ENCODE data around the gene CASTOR1.

CASTOR1 gene

DNA sequence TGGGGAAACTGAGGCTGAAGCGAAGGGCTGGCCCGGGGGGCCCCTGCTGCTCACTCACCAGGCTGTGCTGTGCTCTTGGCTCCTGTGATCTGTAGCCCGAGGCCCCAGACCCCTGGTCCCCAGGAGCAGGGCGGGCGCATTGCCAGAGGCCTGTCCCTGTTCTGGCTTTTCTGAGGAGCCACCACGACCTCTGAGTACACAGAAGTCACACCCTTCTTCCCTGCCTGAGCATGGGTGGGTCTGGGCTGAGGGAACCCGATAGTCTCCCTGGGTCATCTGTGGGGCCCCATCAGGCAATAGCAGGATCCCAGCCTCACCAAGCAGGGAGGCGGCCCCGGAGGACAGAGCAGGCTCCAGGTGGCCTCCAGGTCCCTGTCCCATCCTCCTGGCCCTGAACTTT lies 5.1 kb downstream of the CASTOR1 start:
- DNase-seq: no peak

DNA sequence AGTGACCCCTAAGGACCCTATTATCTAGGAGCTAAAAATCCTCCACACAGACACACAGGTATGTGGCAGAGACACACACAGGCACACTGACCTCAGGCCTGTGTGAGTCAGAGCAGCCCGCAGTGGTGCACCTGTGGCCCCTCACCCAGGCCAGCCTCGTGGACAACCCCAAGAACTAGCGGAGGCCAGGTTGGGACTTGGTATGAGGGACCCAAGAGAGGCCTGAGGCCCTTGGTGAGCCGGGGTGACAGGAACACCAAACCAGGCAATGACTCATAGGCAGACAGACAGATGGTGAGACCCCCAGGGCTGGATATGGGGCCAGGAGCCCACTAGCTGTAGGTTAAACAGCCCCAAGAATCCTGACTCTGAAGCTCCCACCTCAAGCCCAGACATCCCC lies 6.0 kb downstream of the CASTOR1 start:
- DNase-seq: no peak

DNA sequence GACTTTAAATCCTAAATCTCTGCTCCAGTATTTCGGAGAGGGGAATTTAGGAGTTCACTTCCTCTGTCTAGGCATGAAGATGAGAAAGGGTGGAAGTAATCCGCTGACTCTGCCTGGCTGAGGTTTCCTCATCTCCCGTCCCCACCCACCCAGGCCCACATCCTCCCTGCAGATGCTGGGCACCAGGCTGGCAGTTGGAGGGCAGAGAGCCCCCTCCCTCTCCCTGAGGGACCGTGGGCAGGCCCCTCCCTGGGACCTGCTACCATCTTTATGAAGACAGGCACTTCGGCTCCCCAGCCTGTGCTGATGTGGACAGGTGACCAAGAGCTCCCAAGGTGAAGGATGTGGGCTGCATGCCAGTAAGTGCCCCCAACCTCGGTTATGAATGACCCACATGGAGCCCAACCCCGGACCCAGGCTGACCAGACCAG lies 6.7 kb downstream of the CASTOR1 start:
- DNase-seq: no peak

DNA sequence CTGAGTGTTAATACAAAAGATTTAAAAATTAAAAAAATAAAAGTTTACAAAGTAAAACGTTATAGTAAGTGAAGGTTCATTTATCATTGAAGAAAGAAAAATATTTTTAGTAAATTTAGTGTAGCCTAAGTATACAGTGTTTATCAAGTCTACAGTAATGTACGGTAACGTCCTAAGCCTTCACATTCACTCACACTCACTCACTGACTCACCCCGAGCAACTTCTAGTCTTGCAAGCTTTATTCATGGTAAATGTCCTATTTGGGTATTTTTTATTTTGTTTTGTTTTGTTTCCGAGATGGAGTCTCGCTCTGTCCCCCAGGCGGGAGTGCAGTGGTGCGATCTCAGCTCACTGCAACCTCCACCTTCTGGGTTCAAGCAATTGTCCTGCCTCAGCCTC lies 8.8 kb downstream of the CASTOR1 start:
- DNase-seq: no peak

DNA sequence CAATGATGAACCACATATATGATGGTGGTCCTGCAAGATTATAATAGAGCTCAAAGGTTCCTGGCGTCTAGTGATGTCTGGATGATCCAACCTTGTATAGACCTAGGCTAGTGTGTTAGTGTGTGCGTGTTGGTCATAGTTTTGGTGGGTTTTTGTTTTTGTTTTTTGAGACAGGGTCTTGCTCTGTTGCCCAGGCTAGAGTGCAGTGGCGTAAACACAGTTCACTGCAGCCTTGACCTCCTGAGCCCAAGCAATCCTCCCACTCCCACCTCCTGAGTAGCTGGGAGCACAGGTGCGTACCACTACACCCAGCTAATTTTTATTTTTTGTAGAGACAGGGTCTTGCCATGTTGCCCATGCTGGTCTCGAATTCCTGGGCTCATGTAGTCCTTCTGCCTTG lies 9.4 kb downstream of the CASTOR1 start:
- DNase-seq: no peak

DNA sequence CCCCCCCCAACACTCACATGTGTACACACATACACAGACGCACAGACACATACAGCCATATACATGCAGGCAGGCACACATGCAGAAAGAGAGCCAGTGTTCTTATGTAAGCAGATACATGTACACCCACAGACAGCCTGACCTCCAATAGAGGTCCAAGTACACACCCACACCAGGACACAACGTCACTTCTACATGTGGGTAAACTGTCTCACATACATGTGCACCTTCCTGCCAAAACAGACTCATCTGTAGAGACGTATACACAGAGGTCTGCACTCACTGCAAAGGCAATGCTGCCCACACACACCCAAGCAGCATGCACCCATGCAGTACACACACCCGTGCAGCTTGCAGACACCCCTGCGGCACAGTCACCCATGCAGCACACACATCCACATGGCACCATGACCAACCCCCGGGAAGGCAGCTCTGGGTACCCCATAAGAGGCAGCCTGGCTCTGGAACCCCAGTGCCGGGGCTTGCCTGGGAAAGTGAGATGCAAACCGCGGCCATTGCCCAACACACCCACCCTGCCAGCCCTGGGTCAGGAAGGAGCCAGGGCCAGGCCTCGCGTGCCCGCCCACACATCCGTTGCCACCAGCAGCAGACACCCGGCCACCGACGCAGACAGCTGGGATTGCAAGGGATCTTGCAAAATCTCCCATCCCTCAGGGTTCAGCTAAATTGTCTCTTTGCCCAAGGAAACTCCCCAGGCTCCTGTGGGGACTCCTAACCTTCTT lies 10.1 kb downstream of the CASTOR1 start:
- no peak for DNase-seq

DNA sequence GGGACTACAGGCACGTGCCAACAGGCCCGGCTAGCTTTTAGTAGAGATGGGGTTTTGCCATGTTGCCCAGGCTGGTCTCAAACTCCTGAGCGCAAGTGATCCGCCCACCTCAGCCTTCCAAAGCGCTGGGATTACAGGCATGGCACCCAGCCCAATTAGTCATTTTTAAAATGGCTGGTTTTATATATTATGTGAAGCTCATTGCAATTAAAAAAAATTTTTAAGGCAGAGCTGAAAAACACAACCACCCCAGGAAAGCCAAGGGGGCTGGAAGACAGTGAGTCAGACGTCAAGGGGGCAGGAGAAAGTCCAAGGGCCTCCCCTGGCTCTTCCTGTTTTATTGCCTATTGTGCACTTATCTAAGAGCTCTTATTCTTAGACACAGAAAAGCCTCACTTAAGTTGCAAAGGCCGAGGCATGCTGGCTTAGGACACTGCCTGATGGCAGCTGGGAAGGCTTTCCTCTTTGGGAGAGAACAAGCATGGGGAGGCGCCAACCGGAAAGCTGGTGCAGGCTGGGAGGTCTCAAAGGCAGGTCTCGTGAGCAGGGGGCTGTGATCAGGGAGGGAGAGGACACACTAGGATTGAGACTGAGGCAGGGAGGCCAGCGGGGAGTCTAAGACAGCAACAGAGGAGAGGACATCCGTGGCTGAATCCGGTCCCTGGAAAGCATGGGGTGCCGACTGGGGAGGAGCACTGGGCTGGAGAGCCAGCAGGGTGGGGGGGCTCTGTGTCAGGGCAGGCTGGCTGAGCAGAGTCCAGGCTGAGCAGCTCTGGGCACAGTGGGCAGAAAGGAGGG lies 11.6 kb downstream of the CASTOR1 start:
- DNase-seq: peak; percentile 60

DNA sequence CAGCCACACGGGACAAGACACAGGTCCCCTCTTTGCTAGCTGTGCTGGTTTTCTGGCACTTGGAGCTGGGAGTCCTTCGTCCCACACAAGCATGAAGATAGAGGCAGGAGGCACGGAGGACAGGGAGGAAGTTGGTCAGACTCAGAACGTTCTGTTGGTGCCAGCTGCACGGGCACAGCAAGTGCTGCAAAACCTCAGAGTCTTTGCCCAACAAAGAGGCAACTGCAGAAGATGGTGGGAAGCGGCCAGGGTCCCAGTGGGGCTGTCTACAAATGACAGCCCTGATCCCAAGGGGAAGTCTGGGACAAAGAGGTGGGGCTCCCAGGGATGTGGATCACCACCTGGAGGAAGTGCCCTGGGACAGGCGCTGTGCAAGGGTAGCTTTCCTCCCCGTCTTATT lies 13.3 kb downstream of the CASTOR1 start:
- no peak for DNase-seq

DNA sequence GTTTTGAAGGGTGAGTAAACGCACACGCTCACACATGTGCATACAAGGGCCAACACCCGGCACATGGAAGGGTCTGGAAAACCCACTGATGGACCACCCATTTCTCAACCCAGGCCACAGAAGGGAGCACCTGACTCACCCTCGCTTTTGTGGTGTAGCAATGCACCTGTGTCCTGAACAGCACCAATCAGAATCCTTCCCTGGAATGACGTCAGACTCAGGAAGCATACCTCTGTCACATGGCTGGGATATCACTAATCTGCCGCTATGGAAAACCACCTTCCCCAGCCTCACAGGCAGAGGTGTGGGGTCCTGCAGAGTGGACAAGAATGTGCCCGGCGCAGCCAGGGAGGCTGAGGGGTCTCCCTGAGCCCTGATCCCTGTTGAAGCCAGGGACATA lies 13.7 kb downstream of the CASTOR1 start:
- no peak for DNase-seq

DNA sequence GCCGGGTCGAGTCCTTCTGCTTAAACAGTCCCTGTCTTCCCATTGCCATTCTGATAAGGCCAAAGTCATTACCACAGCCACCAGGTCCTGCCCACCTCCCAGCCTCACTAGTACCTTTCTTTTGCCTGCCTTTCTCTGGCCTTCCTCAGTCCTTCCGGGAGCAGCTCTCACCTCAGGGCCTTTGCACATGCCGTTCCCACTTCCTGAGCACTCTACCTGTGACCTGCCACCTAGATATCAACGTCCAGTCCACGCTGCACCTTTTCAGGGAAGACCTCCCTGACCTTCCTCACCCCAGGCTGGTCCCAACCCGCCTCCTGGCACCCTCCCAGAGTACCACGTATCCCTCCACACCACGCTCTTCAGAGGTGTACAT lies 14.9 kb downstream of the CASTOR1 start:
- DNase-seq: no peak

DNA sequence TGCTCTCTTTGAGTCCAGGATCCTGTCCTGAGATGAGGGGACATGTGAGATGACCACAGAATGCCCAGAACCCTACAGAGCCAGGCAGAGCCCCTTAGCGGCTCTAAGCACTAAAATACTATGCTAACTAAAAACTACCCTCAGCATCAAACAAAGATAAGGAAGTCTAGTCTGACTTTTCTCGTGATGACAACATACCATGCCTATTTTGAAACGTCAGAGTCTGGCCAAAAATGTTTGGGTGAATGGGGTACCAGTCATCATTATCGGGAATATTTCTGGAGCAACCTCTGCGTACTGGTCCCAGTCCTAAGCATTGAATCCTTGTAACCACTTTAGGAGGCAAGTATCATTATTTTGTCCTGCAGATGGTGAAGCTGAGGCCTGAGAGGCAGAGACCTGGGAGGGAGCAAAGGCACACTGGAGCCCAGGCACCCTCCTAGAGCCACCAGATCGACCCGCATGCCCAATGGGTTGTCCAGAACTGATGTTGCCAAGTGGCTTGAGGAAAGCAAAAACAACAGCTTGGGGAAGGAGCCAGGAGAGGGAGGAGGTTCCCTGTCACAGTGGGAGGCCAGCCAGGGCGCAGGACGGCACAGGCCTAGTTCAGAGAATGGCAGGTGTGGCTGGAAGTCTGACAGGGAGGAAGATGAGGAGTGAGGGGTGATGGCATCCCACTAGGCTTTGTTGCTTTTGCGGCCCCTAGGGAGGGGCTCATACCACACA lies 15.4 kb downstream of the CASTOR1 start:
- DNase-seq: no peak

DNA sequence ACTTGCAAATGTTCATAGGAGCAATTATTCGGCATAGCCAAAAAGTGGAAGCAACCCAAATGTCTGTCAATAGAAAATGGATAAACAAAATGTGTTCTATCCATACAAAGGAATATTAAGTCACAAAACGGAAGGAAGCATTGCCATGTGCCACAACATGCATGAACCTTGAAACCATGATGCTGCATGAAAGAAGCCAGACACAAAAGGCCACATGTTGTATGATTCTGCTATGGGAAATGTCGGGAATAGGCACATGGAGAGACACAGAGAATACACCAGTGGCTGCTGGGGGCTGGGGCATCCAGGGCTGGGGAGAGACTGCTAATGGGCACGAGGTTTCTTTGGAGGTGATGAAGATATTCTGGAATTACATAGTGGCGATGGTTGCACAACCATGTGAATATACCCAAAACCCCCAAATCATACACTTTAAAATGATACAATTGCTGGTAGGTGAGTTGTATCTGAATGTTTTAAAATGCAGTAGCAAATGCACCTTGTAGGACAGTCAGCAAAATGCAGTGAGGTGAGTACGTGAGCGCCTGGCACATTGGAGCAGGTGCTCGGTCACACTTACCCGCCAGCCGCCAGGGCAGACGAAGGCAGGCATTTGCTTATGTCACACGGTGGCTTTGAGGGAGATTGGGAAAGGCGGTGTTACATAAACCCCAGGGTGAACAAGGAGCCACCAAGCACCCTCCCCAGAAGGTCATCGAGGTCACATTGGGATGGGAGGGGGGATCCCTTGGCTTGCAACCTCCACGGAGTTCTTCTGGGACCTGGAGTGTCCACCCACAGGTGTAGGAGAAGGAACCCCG lies 16.3 kb downstream of the CASTOR1 start:
- no peak for DNase-seq

DNA sequence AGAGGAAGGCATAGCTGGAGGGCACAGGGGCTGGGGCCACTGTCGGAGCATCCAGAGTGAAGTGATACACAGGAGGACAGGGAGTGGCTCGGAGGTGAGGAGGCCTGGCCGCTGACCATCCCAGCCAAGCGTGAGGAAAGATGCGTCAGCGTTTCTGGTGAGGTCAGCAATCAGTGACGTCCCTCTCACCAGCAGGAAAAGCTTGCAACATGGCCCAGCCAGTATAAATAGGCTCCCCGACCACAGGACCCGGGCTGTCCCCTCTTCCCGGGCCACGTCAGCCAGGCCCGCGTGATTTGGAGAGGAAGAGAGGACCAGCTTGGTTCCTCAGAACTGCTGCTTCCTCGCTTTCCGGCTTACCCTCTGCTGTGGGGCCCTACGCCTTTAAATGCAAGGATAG lies 18.5 kb downstream of the CASTOR1 start:
- no peak for DNase-seq

DNA sequence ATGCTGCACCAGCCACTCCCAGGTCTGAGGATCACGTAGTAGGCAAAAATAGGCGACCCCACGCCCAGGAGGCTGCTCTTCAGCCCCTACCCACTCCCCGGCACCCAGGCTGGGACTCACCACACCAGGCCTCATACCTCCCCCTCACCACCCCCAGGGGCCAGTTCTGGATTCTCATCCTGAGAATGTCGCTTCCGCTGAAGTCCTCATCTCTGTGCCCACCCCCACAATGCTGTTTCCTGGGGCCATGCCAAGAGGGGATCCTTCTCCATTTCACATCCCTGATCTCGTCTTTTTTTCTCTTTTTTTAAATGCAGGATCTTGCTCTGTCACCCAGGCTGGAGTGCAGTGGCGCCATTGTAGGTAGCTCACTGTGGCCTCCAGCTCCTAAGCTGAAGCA lies 21.0 kb downstream of the CASTOR1 start:
- no peak for DNase-seq

DNA sequence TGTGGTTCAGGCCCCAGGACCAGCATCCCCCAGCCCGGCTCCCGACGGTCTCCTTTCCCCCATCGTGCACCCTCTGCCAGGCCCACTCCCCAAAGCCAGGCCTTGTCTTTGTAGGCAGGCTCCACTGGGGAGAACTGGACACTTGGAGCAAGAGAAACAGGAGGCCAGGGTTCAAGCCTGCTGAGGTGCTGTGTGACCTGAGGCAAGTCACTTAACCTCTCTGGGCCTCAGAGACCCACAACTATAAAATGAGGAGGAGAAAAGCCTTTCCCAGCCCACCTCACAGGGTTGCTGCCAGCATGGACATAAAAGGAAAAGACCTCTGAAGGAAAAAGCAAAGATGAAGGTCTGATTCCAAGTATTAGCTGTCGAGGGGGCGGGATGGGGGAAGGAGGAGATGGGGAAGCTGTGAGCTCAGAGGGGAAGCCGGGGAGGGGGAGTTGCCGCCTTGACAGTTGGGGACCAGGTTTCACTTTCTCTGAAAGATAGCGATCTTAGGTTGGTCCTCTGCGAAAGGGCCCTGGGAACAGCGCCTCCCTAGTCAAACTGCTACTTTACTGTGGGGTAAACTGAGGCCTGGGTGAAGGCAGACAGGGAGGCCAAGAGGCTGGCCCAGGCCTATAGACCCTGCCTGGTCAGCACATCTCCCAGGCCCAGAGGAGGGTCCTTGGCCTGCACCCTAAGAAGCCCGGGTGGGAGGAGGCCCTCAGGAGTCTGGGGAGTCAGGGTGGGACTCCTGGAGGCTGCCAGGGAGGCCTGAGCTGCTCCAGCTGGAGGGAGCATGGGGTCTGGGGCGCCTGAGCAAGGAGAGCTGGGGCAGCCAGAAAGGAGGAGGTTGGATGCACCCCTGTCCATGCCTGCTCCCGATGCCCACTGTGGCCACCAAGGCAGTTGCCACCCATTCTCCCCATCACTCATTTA lies 21.7 kb downstream of the CASTOR1 start:
- DNase-seq: no peak

DNA sequence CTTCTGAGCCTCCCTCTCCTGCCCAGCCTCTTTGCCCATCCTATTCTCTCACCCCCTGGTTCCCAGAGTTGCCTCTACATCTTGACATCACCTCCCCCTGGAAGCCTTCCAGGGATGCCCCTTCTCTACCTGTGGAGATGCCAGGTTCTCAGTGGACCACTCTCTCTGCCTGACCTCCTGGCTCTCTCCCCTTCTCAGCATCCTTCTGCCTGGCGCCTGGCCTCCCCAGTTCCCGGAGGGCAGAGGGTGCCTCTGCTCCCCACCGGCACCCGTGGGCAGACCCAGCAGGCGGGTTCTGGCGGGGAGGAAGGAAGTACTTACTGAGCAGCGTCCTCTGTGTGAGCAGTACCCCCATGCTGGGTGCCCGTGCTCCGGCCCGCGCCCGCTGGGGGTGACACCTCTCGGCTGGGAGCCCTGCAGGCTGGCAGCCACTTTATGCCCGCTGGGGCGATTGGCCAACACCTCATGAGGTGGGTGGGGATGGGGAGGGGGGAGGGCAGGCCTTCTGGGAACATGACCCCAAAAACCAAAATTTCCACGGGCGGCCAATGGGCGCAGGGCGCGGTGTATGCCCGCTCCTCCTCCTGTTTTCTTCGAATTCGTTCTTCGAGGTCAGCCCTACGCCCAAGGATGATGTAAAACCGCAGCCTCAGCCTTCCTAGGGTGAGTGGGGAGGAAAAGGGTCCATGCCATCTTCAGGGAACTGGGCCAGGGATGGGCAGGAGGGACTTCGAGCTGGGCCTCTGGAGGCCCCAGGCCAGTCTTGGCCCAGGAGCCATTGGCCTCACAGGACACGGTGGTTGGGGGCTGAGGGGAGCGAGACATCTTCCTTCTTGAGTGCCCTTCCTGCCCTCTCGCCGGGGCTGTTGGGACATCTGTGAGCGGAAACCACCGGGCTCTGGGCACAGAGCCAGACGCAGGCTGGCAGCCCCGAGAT lies 22.6 kb downstream of the CASTOR1 start, which contains the start of gene OSM:
Gene OSM (minus strand): TSS at position 407 of the 937 bp plus-strand sequence. CDS start 52 bp downstream, at position 355.
- DNase-seq: no peak

DNA sequence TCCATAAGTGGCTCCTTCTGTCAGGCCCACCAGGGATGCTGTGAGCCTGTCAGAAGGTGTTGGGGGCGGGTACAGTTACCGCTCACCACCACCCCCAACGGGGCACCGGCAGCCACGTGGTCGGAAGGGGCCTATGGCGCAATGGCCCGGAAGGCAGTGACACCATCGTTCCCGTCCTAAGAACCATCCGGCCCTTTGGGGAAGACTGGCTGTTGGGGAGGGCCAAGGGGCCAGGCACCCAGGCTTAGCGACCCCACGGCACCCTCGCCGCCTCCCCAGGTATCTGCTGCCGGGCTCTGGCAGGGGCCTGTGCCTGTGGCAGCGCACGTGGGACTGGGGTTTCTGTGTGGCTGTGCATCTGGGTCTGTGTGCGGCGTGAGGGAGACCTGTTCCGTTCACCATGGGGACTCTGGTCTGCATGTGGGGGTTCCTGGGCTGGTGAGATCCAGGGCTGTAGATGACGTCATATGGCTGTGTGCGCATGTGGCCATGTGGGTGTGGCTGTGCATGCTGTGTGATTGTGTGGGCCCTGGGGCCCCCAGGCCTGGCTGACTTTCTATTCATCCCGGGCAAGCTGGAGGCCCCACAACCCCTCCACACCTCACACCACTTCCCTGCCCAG lies 23.4 kb downstream of the CASTOR1 start:
- DNase-seq: no peak

DNA sequence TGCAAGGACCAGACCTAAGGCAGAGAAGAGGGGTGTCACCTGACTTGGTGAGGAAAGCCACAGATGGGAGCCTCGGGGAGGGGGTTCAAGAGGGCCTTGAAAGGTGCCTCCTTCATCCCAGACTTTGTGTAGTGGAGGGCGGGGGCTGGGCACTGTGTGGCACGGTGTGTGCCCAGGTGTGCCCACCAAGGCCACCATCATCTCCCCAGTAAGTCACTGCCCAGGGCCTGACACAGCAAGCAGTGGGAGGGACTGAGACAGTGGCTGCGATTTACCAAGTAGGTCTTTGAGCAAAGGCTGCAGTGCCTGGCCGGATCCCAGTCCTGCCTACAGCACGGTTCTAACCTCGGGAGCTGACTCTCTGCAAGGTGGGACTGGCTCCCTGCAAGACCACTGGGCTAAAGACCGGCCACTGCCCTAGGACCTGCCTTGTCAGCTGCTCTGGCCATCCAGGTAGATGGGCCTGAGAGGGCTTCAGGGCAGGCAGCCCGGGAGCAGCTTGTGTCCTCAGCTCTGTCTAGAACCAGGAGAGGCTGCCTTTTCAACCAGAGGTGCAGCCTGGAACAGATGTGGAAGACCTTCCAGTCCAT lies 24.1 kb downstream of the CASTOR1 start:
- no peak for DNase-seq

DNA sequence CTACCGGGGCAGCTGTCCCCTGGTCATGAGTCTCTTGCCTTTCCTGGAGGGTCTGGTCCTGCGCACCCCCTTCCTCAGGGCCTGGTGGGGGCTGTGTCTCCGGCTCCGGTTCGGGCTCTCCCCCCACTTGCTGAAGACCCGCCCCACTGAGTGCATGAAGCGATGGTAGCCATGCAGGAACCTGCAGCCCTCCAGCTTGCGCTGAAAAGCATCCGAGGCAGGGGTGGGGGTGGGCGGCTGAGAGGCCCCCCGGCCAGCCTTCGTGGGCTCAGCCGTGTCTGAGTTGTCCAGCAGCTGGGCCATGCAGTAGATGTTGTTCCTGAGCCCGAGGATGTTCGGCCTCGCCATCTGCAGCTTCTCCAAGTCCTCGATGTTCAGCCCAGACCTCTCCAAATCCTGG lies 25.4 kb downstream of the CASTOR1 start:
- DNase-seq: no peak
